Stimulated activated CD4-positive, alpha-beta T cell treated with anti-CD3 and anti-CD28 coated beads, TNF-alpha, amount 100 ng/mL, for 4 hours (primary cell): ENCODE measurements around the gene FRS3.
A peak's percentile ranks its signal among the peaks of the same experiment; 100 is the strongest.
"Not testable (repeated sequence)": the region's sequence is repeated elsewhere in the genome, so short reads cannot be mapped to it uniquely, and the experiment has no call there.

ENCODE experiments used
- DNase-seq, 3 experiments: peaks; one replicate each; pipeline ENCODE4 v3.0.0-alpha.2; 2020; ENCODE audit warnings: low read depth in 3 of 3

Gene FRS3

GRCh38 chr6:41779788-41780550 is at the start of gene FRS3:
FRS3 (minus strand) TSS chr6:41779900; CDS start chr6:41776987, 2,913 bp downstream.
- peak; percentile 99 to 100 (median 99) for DNase-seq

- no peak for DNase-seq
Measured at GRCh38 chr6:41826343-41827022, 46.8 kb upstream of the FRS3 start.

- DNase-seq: no peak
Measured at GRCh38 chr6:41824571-41825569, 45.2 kb upstream of the FRS3 start.

- no peak for DNase-seq
Measured at GRCh38 chr6:41823178-41823577, 43.5 kb upstream of the FRS3 start.

- DNase-seq: no peak
Measured at GRCh38 chr6:41822021-41822420, 42.3 kb upstream of the FRS3 start.

- no peak for DNase-seq
Measured at GRCh38 chr6:41821266-41821665, 41.6 kb upstream of the FRS3 start.

- no peak for DNase-seq
Measured at GRCh38 chr6:41818271-41819054, 38.8 kb upstream of the FRS3 start.

- no peak for DNase-seq
Measured at GRCh38 chr6:41815587-41815986, 35.9 kb upstream of the FRS3 start.

GRCh38 chr6:41814629-41815028 is 34.9 kb upstream of the FRS3 start:
- DNase-seq: no peak

GRCh38 chr6:41813956-41814355 is 34.3 kb upstream of the FRS3 start:
- no peak for DNase-seq

GRCh38 chr6:41813469-41813868 is 33.8 kb upstream of the FRS3 start:
- no peak for DNase-seq

GRCh38 chr6:41811946-41812345 is 32.2 kb upstream of the FRS3 start:
- not testable (repeated sequence) for DNase-seq

- no peak for DNase-seq
Measured at GRCh38 chr6:41811095-41811494, 31.4 kb upstream of the FRS3 start.

- DNase-seq: no peak
Measured at GRCh38 chr6:41805830-41806774, 26.4 kb upstream of the FRS3 start.

- no peak for DNase-seq
Measured at GRCh38 chr6:41801380-41801779, 21.7 kb upstream of the FRS3 start.

GRCh38 chr6:41799559-41799911 is 19.8 kb upstream of the FRS3 start:
- DNase-seq: no peak

GRCh38 chr6:41798901-41799558 is 19.3 kb upstream of the FRS3 start:
- DNase-seq: no peak

GRCh38 chr6:41796474-41796873 is 16.8 kb upstream of the FRS3 start:
- no peak for DNase-seq

- no peak for DNase-seq
Measured at GRCh38 chr6:41791984-41792383, 12.3 kb upstream of the FRS3 start.

GRCh38 chr6:41791305-41791704 is 11.6 kb upstream of the FRS3 start:
- DNase-seq: no peak
